Panc1 (cell line): ENCODE data around the gene HDDC2.

ENCODE experiments used
- POLR2AphosphoS5 ChIP-seq: IDR thresholded peaks from 2 replicates; pipeline ENCODE4 v1.6.1; 2012; ENCODE audit warnings: mild to moderate bottlenecking, low read depth, low read length, moderate library complexity
- SIN3A ChIP-seq: IDR thresholded peaks from 2 replicates; pipeline ENCODE4 v1.6.1; 2012; ENCODE audit warnings: low read depth, mild to moderate bottlenecking, low read length, moderate library complexity, borderline replicate concordance; ENCODE audit not compliant: insufficient read depth
- TF ChIP-seq, protein P1 (sequence below), 2 experiments: IDR thresholded peaks; 2 replicates each; pipeline ENCODE4 v1.6.1; 2011 to 2012; ENCODE audit warnings: low read depth in 2 of 2, control low read depth in 1 of 2, low read length in 1 of 2, mild to moderate bottlenecking in 1 of 2, moderate library complexity in 1 of 2; ENCODE audit not compliant: insufficient read depth in 1 of 2
- TF ChIP-seq, protein P2 (sequence below): fragments of 450-650 bp; IDR thresholded peaks from 2 replicates; pipeline ENCODE4 v1.5.1; 2017; ENCODE audit warnings: mild to moderate bottlenecking

DNA sequence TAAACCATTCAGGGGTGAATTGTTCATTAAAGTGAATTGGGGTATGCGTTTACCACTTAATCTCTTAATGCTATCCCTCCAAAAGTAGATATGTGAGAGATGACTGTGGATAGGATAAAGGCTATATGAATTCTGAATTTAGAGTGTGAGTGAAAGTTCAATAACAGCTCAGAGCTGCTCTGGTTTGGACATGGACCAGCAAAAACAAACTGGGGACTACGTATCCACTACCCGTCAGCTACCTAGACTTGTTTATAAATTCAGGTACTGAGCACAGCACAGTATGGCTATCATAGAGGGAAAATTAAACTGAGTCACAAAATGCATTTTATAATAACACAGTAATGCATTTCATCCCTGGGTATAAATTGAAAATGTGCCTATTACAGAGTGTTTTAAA is 44.4 kb downstream of the HDDC2 start:
- TF ChIP-seq, protein P1, sequence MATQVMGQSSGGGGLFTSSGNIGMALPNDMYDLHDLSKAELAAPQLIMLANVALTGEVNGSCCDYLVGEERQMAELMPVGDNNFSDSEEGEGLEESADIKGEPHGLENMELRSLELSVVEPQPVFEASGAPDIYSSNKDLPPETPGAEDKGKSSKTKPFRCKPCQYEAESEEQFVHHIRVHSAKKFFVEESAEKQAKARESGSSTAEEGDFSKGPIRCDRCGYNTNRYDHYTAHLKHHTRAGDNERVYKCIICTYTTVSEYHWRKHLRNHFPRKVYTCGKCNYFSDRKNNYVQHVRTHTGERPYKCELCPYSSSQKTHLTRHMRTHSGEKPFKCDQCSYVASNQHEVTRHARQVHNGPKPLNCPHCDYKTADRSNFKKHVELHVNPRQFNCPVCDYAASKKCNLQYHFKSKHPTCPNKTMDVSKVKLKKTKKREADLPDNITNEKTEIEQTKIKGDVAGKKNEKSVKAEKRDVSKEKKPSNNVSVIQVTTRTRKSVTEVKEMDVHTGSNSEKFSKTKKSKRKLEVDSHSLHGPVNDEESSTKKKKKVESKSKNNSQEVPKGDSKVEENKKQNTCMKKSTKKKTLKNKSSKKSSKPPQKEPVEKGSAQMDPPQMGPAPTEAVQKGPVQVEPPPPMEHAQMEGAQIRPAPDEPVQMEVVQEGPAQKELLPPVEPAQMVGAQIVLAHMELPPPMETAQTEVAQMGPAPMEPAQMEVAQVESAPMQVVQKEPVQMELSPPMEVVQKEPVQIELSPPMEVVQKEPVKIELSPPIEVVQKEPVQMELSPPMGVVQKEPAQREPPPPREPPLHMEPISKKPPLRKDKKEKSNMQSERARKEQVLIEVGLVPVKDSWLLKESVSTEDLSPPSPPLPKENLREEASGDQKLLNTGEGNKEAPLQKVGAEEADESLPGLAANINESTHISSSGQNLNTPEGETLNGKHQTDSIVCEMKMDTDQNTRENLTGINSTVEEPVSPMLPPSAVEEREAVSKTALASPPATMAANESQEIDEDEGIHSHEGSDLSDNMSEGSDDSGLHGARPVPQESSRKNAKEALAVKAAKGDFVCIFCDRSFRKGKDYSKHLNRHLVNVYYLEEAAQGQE (IDR thresholded peaks at IDR 0.05; ENCODE audit: insufficient read depth in 1 of 2, low read depth in 2 of 2, low read length in 1 of 2) = no peak
- TF ChIP-seq, protein P2, sequence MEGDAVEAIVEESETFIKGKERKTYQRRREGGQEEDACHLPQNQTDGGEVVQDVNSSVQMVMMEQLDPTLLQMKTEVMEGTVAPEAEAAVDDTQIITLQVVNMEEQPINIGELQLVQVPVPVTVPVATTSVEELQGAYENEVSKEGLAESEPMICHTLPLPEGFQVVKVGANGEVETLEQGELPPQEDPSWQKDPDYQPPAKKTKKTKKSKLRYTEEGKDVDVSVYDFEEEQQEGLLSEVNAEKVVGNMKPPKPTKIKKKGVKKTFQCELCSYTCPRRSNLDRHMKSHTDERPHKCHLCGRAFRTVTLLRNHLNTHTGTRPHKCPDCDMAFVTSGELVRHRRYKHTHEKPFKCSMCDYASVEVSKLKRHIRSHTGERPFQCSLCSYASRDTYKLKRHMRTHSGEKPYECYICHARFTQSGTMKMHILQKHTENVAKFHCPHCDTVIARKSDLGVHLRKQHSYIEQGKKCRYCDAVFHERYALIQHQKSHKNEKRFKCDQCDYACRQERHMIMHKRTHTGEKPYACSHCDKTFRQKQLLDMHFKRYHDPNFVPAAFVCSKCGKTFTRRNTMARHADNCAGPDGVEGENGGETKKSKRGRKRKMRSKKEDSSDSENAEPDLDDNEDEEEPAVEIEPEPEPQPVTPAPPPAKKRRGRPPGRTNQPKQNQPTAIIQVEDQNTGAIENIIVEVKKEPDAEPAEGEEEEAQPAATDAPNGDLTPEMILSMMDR = no peak
- TF ChIP-seq POLR2AphosphoS5 (no peak), SIN3A (no peak)
